Measurements from ENCODE around the gene MAGEA1. TPM values are rescaled to one million over a fixed set of nuclear protein-coding genes. Genes with fewer than 3 reads are reported as not detected.
A peak's percentile ranks its signal among the peaks of the same experiment; 100 is the strongest.

MAGEA1 gene
- total RNA-seq, 1 experiment from 2014 or later: not detected

DNA sequence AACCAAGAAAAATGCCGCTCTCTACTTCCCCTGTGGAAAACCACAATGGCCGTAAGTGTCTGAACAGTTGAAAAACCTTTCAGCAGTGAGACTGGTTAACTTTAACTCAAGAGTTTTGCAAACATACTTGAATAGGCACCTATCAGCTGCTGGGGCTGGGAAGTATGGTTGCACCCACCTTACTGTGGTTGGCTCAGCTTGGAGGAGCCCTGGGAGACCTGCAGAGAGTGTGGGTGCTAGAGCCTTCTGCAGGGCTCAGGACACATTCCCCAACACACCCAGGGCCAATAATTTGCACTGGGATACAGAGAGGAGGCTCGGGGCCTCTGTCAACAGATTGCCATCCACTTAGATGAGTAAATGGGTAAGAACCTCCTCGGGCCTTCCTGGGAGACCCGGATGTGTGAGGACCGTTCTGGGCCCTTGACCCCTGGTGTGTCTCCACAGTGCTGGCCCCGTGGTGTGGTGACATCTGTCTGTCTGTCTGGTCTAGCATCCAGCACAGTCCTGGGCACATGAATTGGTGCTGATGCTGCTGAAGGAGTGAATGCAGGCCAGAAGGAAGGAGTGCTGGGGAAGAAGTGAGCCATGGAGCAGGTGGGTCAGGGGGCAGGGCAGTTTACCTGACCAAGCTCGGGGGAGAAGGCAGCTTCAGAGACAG, 46.5 kb downstream of the MAGEA1 start (continued):
- TF ChIP-seq CTCF (IDR thresholded peaks at IDR 0.05 in 2 of 3, conservative IDR thresholded peaks at IDR 0.05 in 1 of 3; ENCODE audit: borderline replicate concordance in 1 of 3, insufficient read depth in 1 of 3, low read depth in 2 of 3, low read length in 2 of 3) (no peak), CBX3 (IDR thresholded peaks at IDR 0.05; ENCODE audit: low read depth) (no peak), MAX (IDR thresholded peaks at IDR 0.05) (no peak), ELF1 (IDR thresholded peaks at IDR 0.05; ENCODE audit: borderline replicate concordance, low read depth) (no peak), YY1 (IDR thresholded peaks at IDR 0.05; ENCODE audit: extremely low read depth, insufficient replicate concordance, low read depth, low read length) (no peak), JUND (IDR thresholded peaks at IDR 0.05) (no peak), ZNF274 (IDR thresholded peaks at IDR 0.05; ENCODE audit: low read depth, low read length) (no peak), TCF7L2 (IDR thresholded peaks at IDR 0.05; ENCODE audit: borderline replicate concordance, extremely low read depth, insufficient read depth, insufficient read length) (no peak), POLR2AphosphoS5 (IDR thresholded peaks at IDR 0.05; ENCODE audit: low read depth, low read length) (no peak)

DNA sequence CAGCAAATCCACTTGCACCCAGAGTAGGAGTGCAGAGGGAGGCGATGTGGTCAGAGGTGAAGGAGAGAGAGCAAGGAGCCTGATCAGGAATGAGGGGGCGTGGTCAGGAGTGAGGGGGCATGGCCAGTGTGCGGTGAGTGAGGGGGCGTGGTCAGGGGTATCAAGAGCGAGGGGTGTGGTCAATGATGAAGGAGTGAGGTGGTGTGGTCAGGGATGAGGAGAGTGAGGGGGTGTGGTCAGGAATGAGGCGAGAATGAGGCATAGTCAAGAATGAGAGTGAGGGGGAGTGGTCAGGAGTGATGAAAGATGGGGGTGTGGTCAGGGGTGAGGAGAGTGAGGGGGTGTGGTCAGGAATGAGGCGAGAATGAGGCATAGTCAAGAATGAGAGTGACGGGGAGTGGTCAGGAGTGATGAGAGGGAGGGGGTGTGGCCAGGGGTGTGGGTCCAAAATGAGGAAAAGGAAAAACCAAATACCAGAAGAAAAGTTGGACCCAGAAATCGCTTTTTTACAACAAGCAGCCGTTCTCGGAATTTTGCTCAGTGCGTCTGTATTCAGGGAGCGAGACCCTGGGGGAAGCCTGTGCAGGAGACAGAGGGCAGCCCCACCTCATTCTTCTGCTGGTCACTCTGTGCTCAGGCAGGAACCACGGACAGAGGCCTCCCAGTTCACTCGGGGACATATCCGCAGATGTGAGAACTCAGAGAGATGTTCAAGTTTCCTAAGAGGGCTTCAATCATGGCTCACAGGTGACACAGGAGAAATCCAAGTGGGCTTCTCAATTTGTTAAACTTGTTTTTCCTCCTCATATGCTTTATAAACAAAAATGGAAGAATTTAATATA, 47.5 kb downstream of the MAGEA1 start:
- Histone ChIP-seq H3K9me3 (ENCODE audit: control insufficient read depth in 1 of 2, insufficient read depth in 1 of 2, low read depth in 1 of 2, low read length in 2 of 2) (no peaks in the 10 kb centered on the region), H3K36me3 (ENCODE audit: control insufficient read depth in 1 of 2, insufficient read depth in 2 of 2, low read length in 2 of 2) (no peaks in the 10 kb centered on the region), H3K9me2 (ENCODE audit: insufficient read depth) (no peaks in the 10 kb centered on the region), H3K4me2 (ENCODE audit: low read length) (no peak overlapping the region), H4K20me1 (ENCODE audit: insufficient read depth) (no peaks in the 10 kb centered on the region), H3K79me2 (ENCODE audit: insufficient read depth, low read length) (no peaks in the 10 kb centered on the region), H3K27ac (ENCODE audit: low read depth, low read length) (no peak overlapping the region), H3K4me1 (ENCODE audit: control insufficient read depth in 1 of 2, insufficient read depth in 2 of 2, low read length in 2 of 2) (no peaks in the 10 kb centered on the region), H3K4me3 (replicated peaks in 1 of 2; ENCODE audit: low read depth in 1 of 2, low read length in 2 of 2) (no peak overlapping the region), H2AFZ (ENCODE audit: low read depth, low read length, poor library complexity, severe bottlenecking) (no peak overlapping the region), H3K9ac (ENCODE audit: low read length) (no peak overlapping the region), H3K27me3 (ENCODE audit: insufficient read depth, low read length) (peaks cover 26% of the 10 kb centered on the region)
- ChIA-PET RAD21 (ENCODE audit: low non-redundant PET in 1 of 2, low total read pairs in 2 of 2, uncharacterized antibody in 2 of 2, unreplicated experiment in 2 of 2) (no interaction called here), CTCF (no interaction called here), POLR2A (no interaction called here)
- BruUV-seq (replicated peaks): no TSS peak
- ATAC-seq (peak; percentile 91), DNase-seq (ENCODE audit: low read depth, low spot score) (peak; percentile 67)
- intact Hi-C loops (cut with micrococcal nuclease): no loop called here
- TF ChIP-seq, protein P1, sequence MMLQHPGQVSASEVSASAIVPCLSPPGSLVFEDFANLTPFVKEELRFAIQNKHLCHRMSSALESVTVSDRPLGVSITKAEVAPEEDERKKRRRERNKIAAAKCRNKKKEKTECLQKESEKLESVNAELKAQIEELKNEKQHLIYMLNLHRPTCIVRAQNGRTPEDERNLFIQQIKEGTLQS (IDR thresholded peaks at IDR 0.05): no peak
- TF ChIP-seq RAD21 (IDR thresholded peaks at IDR 0.05; ENCODE audit: low read depth) (no peak), EGR1 (IDR thresholded peaks at IDR 0.05; ENCODE audit: low read depth) (0 out of 2 replicates have a peak, but pooled peaks have one; percentile 15)
